ENCODE data around the gene USP1.

DNA sequence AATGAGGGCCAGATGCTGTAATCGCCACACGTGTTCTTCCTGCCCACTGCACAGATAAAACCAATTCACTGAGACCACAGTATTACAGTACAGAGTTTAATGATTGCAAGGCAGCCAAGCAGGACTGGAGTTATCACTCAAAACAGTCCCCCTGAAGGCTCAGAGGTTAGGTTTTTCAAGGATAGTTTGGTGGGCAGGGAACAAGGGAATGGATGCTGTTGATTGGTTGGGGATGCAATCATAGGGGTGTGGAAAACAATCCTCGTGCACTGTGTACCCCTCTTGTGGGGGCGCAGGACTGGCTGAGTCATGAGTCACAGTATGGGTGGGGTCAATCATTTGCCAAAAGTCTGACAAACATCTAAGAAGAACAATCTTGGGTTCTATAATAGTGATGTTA lies 12.4 kb upstream of the USP1 start:
- TF ChIP-seq, protein P1, sequence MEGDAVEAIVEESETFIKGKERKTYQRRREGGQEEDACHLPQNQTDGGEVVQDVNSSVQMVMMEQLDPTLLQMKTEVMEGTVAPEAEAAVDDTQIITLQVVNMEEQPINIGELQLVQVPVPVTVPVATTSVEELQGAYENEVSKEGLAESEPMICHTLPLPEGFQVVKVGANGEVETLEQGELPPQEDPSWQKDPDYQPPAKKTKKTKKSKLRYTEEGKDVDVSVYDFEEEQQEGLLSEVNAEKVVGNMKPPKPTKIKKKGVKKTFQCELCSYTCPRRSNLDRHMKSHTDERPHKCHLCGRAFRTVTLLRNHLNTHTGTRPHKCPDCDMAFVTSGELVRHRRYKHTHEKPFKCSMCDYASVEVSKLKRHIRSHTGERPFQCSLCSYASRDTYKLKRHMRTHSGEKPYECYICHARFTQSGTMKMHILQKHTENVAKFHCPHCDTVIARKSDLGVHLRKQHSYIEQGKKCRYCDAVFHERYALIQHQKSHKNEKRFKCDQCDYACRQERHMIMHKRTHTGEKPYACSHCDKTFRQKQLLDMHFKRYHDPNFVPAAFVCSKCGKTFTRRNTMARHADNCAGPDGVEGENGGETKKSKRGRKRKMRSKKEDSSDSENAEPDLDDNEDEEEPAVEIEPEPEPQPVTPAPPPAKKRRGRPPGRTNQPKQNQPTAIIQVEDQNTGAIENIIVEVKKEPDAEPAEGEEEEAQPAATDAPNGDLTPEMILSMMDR (optimal IDR thresholded peaks at IDR 0.05 in 1 of 3, IDR thresholded peaks at IDR 0.05 in 1 of 3, conservative IDR thresholded peaks at IDR 0.05 in 1 of 3; ENCODE audit: extremely low read depth in 1 of 3, insufficient read depth in 2 of 3, low read length in 3 of 3) = no peak
- no peak for TF ChIP-seq EZH2 (IDR thresholded peaks at IDR 0.05; ENCODE audit: low read length)
